GM12875 (cell line): ENCODE measurements around the gene PALB2.
"Not testable (repeated sequence)": the region's sequence is repeated elsewhere in the genome, so short reads cannot be mapped to it uniquely, and the experiment has no call there.

Experiments used
- H3K4me3 ChIP-seq: one replicate; pipeline ENCODE4 v1.5.1; 2011; ENCODE audit warnings: low read depth, low read length, control low read depth
- CTCF ChIP-seq: IDR thresholded peaks from 2 replicates; pipeline ENCODE4 v1.5.1; 2011; ENCODE audit warnings: low read depth, mild to moderate bottlenecking, control low read depth, inconsistent platforms, low read length, moderate library complexity, borderline replicate concordance; ENCODE audit not compliant: insufficient read depth

PALB2 gene

GRCh38 chr16:23611936-23612335 lies 29.2 kb downstream of the PALB2 start:
- no peak overlapping the region for H3K4me3 ChIP-seq

GRCh38 chr16:23610905-23611304 lies 30.2 kb downstream of the PALB2 start:
- H3K4me3 ChIP-seq, result not testable (repeated sequence)

More at GRCh38 chr16:23611936-23612335, 29.2 kb downstream of the PALB2 start:
- no peak for TF ChIP-seq CTCF

GRCh38 chr16:23609929-23610328 lies 31.2 kb downstream of the PALB2 start:
- TF ChIP-seq CTCF, result no peak
- no peak overlapping the region for H3K4me3 ChIP-seq

GRCh38 chr16:23608194-23608593 lies 32.9 kb downstream of the PALB2 start:
- no peak for TF ChIP-seq CTCF
- H3K4me3 ChIP-seq, result no peak overlapping the region

GRCh38 chr16:23607726-23608125 lies 33.4 kb downstream of the PALB2 start:
- no peak overlapping the region for H3K4me3 ChIP-seq
- TF ChIP-seq CTCF, result no peak

- peak; percentile 59 for TF ChIP-seq CTCF
- H3K4me3 ChIP-seq, result no peak overlapping the region
Observed at GRCh38 chr16:23597003-23597756, 43.9 kb downstream of the PALB2 start.

- H3K4me3 ChIP-seq, result peak within 1 kb of the TSS; percentile 81
- peak; percentile 100 for TF ChIP-seq CTCF
Observed at GRCh38 chr16:23595951-23596720, 45.0 kb downstream of the PALB2 start, which contains the start of gene NDUFAB1. NDUFAB1 (minus strand) TSS chr16:23596316; CDS start chr16:23596290, 26 bp downstream.
